Left lobe of liver (tissue), 2 donors: ENCODE data around the gene RXRB. TPM values are rescaled to one million over a fixed set of nuclear protein-coding genes. Genes with fewer than 3 reads are reported as not detected.

Experiments
- ATAC-seq: fragments of 200-7000 bp; cut with Tn5 transposase; one replicate; pipeline ENCODE4 v1.9.1; 2020; ENCODE audit warnings: mild to moderate bottlenecking, moderate library complexity
- DNase-seq: peaks from one replicate; pipeline ENCODE4 v3.0.0-alpha.2; 2020; ENCODE audit warnings: low spot score
- total RNA-seq: library from RNA; stranded (reverse); gene quantifications from one replicate; pipeline ENCODE4 v1.2.1, GENCODE V29; 2021
- donor health status: DM: no; HTN: no; CAD: no; lungs with moderate emphysema.
- donor health status: DM: no; HTN: yes; CAD: no.

The RXRB gene
- total RNA-seq, 1 donor from 2014 or later = 23.3 TPM

DNA sequence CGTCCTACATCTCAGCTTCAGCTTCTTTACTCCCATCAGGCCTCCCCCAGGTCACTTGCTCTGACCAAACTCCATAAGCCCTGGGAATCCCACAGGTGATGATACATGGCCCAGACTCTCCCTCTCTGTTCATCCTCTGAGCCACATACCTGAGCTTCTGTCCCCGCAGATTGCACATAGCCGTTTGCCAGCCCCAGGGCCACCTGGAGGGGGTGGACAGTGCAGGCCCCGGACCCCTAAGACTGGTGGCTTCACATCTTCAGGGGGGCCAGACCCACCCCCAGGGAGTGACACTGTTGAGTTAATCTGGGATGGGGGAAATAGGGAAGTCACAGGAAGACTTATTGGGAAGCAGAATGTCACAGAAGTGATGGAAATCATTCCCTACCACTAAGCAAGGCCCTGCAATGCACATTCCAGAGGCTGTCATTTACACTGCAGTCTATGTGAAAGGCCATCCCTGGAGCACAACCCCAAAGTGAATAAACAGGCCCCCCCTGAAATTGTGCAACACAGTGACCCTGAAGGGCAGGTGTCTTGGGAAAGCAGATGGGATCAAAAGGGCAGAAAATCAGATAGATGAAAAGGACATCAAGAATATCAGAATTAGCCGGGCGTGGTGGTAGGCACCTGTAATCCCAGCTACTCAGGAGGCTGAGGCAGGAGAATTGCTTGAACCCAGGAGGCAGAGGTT is 2.2 kb downstream of the RXRB start:
- DNase-seq (peak; percentile 79), ATAC-seq (peak; percentile 5)

DNA sequence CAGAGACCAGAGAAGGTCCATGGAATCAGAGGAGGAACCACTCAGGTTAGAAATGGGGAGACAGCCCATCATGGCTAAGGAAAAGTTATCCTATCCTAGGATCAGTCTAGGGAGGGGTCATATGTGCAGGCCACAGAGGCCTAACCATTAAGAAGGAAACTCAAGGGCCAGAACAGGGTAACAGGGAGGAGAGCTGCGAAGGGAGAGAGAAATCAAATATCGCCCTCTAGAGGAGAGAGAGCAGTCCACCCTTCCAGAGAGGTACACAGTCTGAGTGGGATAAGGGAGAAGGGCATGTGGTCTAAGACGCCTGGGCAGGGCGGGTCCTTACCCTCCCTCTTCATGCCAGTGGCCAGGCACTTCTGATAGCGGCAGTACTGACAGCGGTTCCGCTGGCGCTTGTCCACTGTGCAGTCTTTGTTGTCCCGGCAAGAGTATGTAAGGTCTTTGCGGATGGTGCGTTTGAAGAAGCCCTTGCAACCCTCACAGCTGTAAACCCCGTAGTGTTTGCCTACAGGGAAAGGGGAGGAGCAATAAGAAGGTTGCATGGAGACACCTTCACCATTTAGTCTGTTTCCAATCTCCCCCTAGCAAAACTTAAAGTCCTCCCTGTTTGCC is 2.9 kb downstream of the RXRB start:
- ATAC-seq (peak; percentile 9), DNase-seq (no peak)

DNA sequence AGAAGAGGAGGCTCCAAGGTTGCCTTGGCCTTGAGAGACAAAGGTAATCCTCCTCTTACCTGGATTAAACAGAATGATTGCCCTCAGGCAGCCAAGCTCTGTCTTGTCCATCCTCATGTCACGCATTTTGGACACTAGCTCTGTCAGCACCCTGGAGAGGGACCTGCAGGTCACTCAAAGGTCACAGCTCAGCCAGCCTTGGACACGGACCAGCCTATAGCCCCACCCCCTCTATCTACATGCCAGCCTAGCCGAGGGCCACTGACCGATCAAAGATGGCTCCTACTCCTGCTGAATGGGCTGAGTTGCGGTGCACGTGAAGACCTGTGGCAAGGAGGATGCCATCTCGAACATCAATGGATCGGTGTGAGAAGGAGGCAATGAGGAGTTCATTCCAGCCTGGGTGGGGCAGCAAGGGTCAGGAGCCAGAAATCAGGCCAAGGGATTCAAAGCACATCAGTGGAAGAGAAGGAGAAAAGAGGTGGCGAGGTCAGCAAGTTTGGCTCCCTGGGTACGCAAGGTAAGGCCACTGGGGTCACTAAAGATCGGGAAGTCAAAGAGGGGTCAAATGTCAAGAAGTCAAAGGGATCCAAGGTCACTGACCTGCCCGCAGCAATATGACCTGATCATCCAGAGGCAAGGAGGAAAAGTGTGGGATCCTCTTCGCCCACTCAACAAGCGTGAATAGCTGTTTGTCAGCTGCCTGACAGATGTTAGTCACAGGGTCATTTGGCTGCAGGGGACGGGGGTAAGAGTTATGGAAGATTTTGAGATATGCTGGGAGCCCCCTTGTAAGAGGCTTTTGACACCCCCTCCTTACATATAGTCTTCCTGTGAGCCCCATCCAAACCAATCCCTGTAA is 4.9 kb downstream of the RXRB start:
- DNase-seq = peak; percentile 80
- peak; percentile 64 for ATAC-seq

- ATAC-seq = no peak
These were observed 6.0 kb downstream of the RXRB start for GRCh38 chr6:33194431-33194979.

GRCh38 chr6:33193619-33194018 is 6.8 kb downstream of the RXRB start:
- DNase-seq = no peak
- ATAC-seq = no peak

More at GRCh38 chr6:33194431-33194979, 6.0 kb downstream of the RXRB start:
- DNase-seq = no peak

- peak; percentile 4 for ATAC-seq
These were observed 7.5 kb downstream of the RXRB start for GRCh38 chr6:33192671-33193602.

GRCh38 chr6:33192105-33192646 is 8.3 kb downstream of the RXRB start, which contains the start of gene COL11A2:
Gene COL11A2 (minus strand): TSS chr6:33192467. CDS start chr6:33192240, 227 bp downstream.
- no peak for DNase-seq
- no peak for ATAC-seq

More at GRCh38 chr6:33192671-33193602, 7.5 kb downstream of the RXRB start:
- no peak for DNase-seq

- no peak for ATAC-seq
These were observed 8.9 kb downstream of the RXRB start for GRCh38 chr6:33191383-33192104.

DNA sequence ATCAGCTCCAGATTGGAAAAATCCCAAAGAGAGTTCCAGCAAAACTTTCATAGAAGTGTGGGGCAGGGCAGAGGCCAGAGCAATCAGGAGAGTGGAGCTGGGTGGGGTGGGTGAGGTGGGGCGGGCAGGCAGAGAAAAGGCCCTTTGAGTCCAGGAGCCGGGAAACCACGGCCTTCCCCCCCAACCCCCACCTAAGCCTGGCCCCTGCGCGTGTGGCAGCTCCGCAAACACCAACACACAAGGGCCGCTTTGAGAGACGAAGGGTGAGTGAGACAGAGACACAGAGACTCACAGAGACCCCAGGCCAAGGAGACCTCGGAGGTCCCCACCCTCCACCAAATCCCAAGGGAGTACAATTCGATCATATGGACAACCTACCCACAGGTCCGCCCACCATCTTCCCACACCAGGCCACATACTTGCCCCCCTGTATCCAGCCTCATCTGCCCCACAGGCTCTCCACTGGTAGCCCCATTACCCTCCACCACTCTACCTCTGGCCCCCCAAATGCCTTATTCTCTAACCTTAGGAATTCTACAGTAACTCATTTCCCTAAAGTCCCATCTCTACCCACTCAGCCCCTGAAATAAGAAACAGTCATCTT is 9.9 kb downstream of the RXRB start:
- DNase-seq = no peak
- ATAC-seq = no peak

More at GRCh38 chr6:33191383-33192104, 8.9 kb downstream of the RXRB start:
- no peak for DNase-seq

DNA sequence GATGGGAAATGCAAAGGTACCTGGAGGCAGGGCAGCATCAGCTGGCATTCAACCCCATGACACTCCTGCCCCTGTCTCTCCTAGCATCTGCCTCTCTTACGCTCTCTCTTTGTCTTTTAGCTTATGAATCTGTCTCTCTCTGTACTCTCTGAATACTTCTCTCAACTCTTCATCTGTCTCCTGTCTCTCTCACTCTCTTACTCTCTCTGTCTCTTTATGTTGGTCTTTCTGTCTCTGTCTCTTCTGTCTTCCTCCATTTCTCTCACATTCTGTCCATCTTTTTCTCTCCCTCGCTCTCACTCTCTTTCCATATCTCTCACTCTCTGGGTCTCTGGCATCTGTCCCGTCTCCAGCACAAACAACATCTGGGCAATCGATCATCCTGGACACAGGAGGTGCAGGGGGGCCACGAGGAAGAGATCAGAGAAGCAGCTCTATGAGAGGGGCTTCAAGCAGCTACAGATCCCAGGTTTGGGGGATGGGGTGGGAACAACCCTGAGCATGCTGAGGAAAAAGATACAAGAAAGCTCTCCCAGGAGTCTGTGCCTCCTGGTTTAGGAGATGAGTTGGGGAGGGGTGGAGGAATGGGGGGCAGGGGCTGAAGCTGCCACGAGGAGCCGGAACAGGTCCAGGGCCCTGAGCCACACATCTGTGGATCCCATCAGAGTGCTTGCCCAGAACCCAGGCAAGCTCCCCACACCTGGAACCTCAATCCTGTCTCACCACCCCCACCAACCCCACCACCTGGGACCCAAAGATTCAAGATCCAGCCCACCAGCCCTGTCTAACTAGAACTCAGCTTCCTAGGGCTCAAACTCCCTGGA is 10.6 kb downstream of the RXRB start:
- ATAC-seq (no peak), DNase-seq (no peak)

DNA sequence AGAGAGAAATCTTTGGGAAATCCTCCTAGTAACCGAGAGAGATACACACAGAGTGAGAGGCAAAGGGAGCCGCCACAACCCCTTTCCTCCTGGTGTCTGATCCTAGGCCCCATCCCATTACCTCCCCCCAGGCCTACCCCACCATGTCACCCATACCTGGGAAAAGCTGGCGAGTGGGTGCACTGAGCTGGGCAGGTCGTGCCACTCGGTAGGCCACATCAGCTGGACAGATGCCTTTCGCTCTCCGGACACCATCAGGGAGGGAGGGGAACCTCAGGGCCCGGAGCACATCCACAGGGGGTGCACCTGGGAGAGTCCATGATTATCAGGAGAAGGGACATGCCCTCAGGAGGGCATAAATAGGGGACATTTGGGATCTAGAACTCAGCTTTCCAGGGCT is 11.3 kb downstream of the RXRB start:
- DNase-seq = no peak
- ATAC-seq = no peak

DNA sequence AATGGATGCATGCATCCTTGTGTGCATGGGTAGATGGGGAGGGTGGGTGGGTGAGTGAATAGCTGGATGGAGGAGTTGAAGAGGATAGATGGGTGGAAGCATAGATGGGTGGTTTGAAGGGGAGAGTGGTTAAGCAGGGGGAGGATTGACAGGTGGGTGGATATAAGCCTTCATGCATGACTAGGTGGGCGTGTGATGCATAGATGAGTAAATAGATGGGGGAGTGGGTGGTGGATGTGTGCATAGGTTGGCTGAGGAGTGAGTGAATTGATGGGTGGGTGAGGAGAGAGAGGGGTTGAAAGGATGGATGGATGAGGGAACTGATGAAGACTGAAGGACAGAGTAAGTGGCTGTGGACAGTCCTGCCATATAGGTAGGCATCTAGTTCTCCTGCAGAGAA is 12.7 kb downstream of the RXRB start:
- DNase-seq (no peak), ATAC-seq (no peak)

GRCh38 chr6:33185654-33186187 is 14.7 kb downstream of the RXRB start:
- no peak for ATAC-seq
- no peak for DNase-seq

GRCh38 chr6:33185190-33185589 is 15.3 kb downstream of the RXRB start:
- ATAC-seq (no peak), DNase-seq (no peak)

GRCh38 chr6:33183071-33183683 is 17.3 kb downstream of the RXRB start:
- DNase-seq (no peak), ATAC-seq (no peak)

DNA sequence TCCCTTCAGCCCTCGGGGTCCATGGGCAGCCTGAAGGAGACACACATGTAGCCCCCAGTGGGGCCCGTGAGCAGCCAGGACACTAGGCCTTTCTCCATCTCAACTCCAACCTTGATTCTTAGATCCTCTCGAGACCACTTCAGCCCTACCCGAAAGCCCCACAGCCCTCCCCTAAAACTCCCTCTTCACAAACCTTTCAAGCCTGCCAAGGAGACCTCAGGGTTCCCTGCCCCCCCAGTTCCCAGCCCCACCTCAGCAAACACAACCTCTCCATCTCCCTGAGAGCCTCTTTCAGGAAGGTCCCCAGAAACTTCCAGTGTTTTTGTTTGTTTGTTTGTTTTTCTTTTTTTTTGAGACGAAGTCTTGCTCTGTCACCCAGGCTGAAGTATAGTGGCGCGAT is 19.3 kb downstream of the RXRB start:
- no peak for ATAC-seq
- DNase-seq = no peak
